ENCODE results near the gene ADGRL2.
A peak's percentile ranks its signal among the peaks of the same experiment; 100 is the strongest.

The ADGRL2 gene

DNA sequence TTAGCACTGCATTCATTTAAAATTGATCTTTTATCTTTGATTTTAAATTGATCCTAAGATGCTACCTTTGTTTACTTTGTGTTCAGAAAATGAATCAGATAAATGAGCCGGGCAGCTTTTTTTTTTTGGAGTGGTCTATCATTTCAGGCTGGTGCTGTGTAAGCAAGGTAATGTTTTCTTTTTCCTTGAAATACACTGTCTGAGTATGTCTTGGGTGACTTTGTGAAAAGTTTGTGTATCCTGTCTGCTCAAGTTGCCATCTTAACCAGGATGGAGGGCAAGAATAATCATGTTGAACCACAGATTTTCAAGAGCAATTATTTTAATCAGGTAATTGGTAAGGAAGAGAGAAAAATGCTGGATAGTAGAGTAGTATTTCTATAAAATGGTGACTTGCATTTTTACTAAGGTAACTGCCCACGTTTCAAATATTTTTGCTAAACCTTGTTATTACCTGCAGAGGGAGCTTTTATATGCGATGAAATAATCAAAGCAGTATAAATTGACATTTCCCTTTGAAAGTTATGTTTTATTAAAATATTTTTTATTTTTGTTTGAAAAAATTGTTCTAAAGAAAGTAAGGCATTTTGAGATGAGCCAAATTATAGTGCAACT is 11.1 kb downstream of the ADGRL2 start:
- Histone ChIP-seq H3F3A (ENCODE audit: insufficient read depth, low read length) (no peaks in the 10 kb centered on the region), H3K27me3 (replicated peaks; ENCODE audit: insufficient read depth, low read length) (no peaks in the 10 kb centered on the region), H3K27ac (ENCODE audit: low read length) (no peak overlapping the region), H2AFZ (ENCODE audit: low read length) (no peak overlapping the region), H3K9me3 (replicated peaks; ENCODE audit: insufficient read depth, low read length) (no peaks in the 10 kb centered on the region), H3K9ac (ENCODE audit: low read length) (no peak overlapping the region), H3K36me3 (replicated peaks; ENCODE audit: insufficient read depth, low read length) (no peaks in the 10 kb centered on the region), H3K79me2 (ENCODE audit: low read length) (no peaks in the 10 kb centered on the region), H3K4me3 (ENCODE audit: low read length) (no peak overlapping the region), H3K9me2 (replicated peaks; ENCODE audit: insufficient read depth, low read length) (no peaks in the 10 kb centered on the region), H3K4me1 (ENCODE audit: low read length) (no peaks in the 10 kb centered on the region), H4K20me1 (ENCODE audit: insufficient read depth, low read length) (no peaks in the 10 kb centered on the region), H3K4me2 (ENCODE audit: low read depth, low read length) (no peak overlapping the region)
- DNase-seq, result peak; percentile 22
- TF ChIP-seq EZH2 (optimal IDR thresholded peaks at IDR 0.05; ENCODE audit: low read depth, low read length) (no peak), CTCF (IDR thresholded peaks at IDR 0.05; ENCODE audit: low read length) (peak; percentile 22), EZH2phosphoT487 (IDR thresholded peaks at IDR 0.05; ENCODE audit: low read length) (no peak)

- H3K36me3 ChIP-seq (replicated peaks; ENCODE audit: insufficient read depth, low read length), result no peaks in the 10 kb centered on the region
- no peaks in the 10 kb centered on the region for H4K20me1 ChIP-seq (ENCODE audit: insufficient read depth, low read length)
- DNase-seq, result no peak
- H3K4me1 ChIP-seq (ENCODE audit: low read length), result no peaks in the 10 kb centered on the region
- TF ChIP-seq EZH2 (optimal IDR thresholded peaks at IDR 0.05; ENCODE audit: low read depth, low read length) (no peak), EZH2phosphoT487 (IDR thresholded peaks at IDR 0.05; ENCODE audit: low read length) (no peak), CTCF (IDR thresholded peaks at IDR 0.05; ENCODE audit: low read length) (no peak)
- H3K9me2 ChIP-seq (replicated peaks; ENCODE audit: insufficient read depth, low read length), result no peaks in the 10 kb centered on the region
- H3K27ac ChIP-seq (ENCODE audit: low read length), result no peak overlapping the region
- no peak overlapping the region for H3K4me2 ChIP-seq (ENCODE audit: low read depth, low read length)
- H3K9ac ChIP-seq (ENCODE audit: low read length), result no peak overlapping the region
- H3K79me2 ChIP-seq (ENCODE audit: low read length), result no peaks in the 10 kb centered on the region
- no peaks in the 10 kb centered on the region for H3K9me3 ChIP-seq (replicated peaks; ENCODE audit: insufficient read depth, low read length)
- no peak overlapping the region for H2AFZ ChIP-seq (ENCODE audit: low read length)
- H3K27me3 ChIP-seq (replicated peaks; ENCODE audit: insufficient read depth, low read length), result no peaks in the 10 kb centered on the region
- H3K4me3 ChIP-seq (ENCODE audit: low read length), result no peak overlapping the region
- no peaks in the 10 kb centered on the region for H3F3A ChIP-seq (ENCODE audit: insufficient read depth, low read length)
These were observed 12.0 kb downstream of the ADGRL2 start for GRCh38 chr1:81812712-81813111.

DNA sequence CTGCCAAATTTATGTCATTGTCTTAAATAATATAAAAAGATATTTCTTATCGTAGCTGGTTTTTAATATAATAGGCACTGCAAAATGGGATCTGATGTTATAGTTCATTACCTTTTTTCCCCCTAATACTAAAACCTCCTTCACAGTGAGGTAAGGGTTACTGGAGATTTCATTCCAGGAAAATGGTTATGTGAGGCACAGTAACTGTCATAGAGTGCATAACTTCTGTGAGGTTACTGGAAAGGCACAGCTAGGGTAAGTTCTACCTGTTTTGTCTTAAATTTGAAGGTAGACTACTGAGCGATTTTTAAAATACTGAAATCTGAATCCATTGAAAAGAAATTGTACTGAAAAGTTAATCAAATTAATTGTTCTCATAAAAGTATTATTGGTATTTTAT is 13.0 kb downstream of the ADGRL2 start:
- Histone ChIP-seq H3K9me3 (replicated peaks; ENCODE audit: insufficient read depth, low read length) (no peaks in the 10 kb centered on the region), H3K4me1 (ENCODE audit: low read length) (no peaks in the 10 kb centered on the region), H3K9me2 (replicated peaks; ENCODE audit: insufficient read depth, low read length) (no peaks in the 10 kb centered on the region), H3K4me2 (ENCODE audit: low read depth, low read length) (no peak overlapping the region), H3F3A (ENCODE audit: insufficient read depth, low read length) (no peaks in the 10 kb centered on the region), H4K20me1 (ENCODE audit: insufficient read depth, low read length) (no peaks in the 10 kb centered on the region), H3K36me3 (replicated peaks; ENCODE audit: insufficient read depth, low read length) (no peaks in the 10 kb centered on the region), H3K4me3 (ENCODE audit: low read length) (no peak overlapping the region), H2AFZ (ENCODE audit: low read length) (no peak overlapping the region), H3K27me3 (replicated peaks; ENCODE audit: insufficient read depth, low read length) (no peaks in the 10 kb centered on the region), H3K79me2 (ENCODE audit: low read length) (no peaks in the 10 kb centered on the region), H3K9ac (ENCODE audit: low read length) (no peak overlapping the region), H3K27ac (ENCODE audit: low read length) (no peak overlapping the region)
- DNase-seq, result no peak
- no peak for TF ChIP-seq EZH2phosphoT487 (IDR thresholded peaks at IDR 0.05; ENCODE audit: low read length)
- TF ChIP-seq CTCF (IDR thresholded peaks at IDR 0.05; ENCODE audit: low read length), result no peak
- TF ChIP-seq EZH2 (optimal IDR thresholded peaks at IDR 0.05; ENCODE audit: low read depth, low read length), result no peak

All from MM.1S (cell line).